MCF 10A (cell line): ENCODE measurements around the gene KNSTRN. TPM values are rescaled to one million over a fixed set of nuclear protein-coding genes. Genes with fewer than 3 reads are reported as not detected.

Experiments
- BruUV-seq: library from RNA; stranded (reverse); fragments of 400-500 nt; replicated peaks from 2 replicates; lab custom pipeline; 2021; lab: Mats Ljungman, UMichigan
- CTCF ChIA-PET: fragments of 300-600 bp; sonication (Branson Sonifier 250); formaldehyde crosslinking; extraction: SDS; loops from one replicate; lab custom pipeline; 2021; ENCODE audit warnings: antibody characterized with exemption, inconsistent platforms; lab: Yijun Ruan, JAX
- POLR2A ChIA-PET: fragments of 300-600, 350-650 bp; sonication (Branson Sonifier 250); formaldehyde crosslinking; extraction: SDS; loops from one replicate; lab custom pipeline; 2020; ENCODE audit warnings: antibody characterized with exemption, inconsistent platforms; lab: Yijun Ruan, JAX
- DNase-seq: peaks from one replicate; pipeline ENCODE4 v3.0.0-alpha.2; 2018; ENCODE audit not compliant: unreplicated experiment
- H3K27ac Mint-ChIP-seq: one replicate; pipeline ENCODE4 v1.8.0; 2022; ENCODE audit warnings: mild to moderate bottlenecking, low read depth, mixed read lengths; ENCODE audit not compliant: unreplicated experiment
- H3K27me3 Mint-ChIP-seq: one replicate; pipeline ENCODE4 v1.8.0; 2022; ENCODE audit warnings: mixed read lengths; ENCODE audit not compliant: insufficient read depth, unreplicated experiment
- H3K36me3 Mint-ChIP-seq: one replicate; pipeline ENCODE4 v1.8.0; 2022; ENCODE audit warnings: mild to moderate bottlenecking, moderate library complexity, mixed read lengths; ENCODE audit not compliant: insufficient read depth, unreplicated experiment
- H3K4me1 Mint-ChIP-seq: one replicate; pipeline ENCODE4 v1.8.0; 2022; ENCODE audit warnings: mixed read lengths; ENCODE audit not compliant: insufficient read depth, unreplicated experiment
- H3K4me3 Mint-ChIP-seq: one replicate; pipeline ENCODE4 v1.8.0; 2022; ENCODE audit warnings: mild to moderate bottlenecking, moderate library complexity, mixed read lengths; ENCODE audit not compliant: unreplicated experiment
- H3K9me3 Mint-ChIP-seq: one replicate; pipeline ENCODE4 v1.8.0; 2022; ENCODE audit warnings: mixed read lengths; ENCODE audit not compliant: unreplicated experiment
- CTCF ChIP-seq: fragments of 200-600 bp; IDR thresholded peaks from one replicate; pipeline ENCODE4 v1.8.0; 2022; ENCODE audit warnings: antibody characterized with exemption, mild to moderate bottlenecking; ENCODE audit not compliant: unreplicated experiment
- intact Hi-C: fragments of 100-400 bp; cut with micrococcal nuclease; formaldehyde crosslinking; loops from 2 replicates; pipeline ENCODE4 v1.14.1; 2022
- total RNA-seq: library from RNA; stranded (reverse); gene quantifications from 2 replicates; pipeline ENCODE4 v1.2.3, GENCODE V29; 2022

The KNSTRN gene
- total RNA-seq, 1 experiment from 2014 or later = 47.4 TPM

GRCh38 chr15:40334941-40335795 is 47.4 kb upstream of the KNSTRN start:
- ChIA-PET CTCF (interaction anchor here (0.5 to 12.1 kb wide), 11 partner anchors 7 to 371 kb away, joined by 3 to 179 read pairs (median 4); partner anchors contain the start of gene INAFM2), POLR2A (interaction anchor here (1.1 kb wide), 1 partner anchor 8 kb away, joined by 3 read pairs; no protein-coding TSS in a partner anchor)
- Mint-ChIP-seq H3K9me3 (no peaks in the 10 kb centered on the region), H3K4me3 (no peak overlapping the region), H3K27ac (no peak overlapping the region), H3K4me1 (peaks cover 38% of the 10 kb centered on the region), H3K27me3 (no peaks in the 10 kb centered on the region), H3K36me3 (peaks cover 27% of the 10 kb centered on the region)
- no peak for TF ChIP-seq CTCF
- BruUV-seq = no TSS peak
- intact Hi-C loops = no loop called here
- no peak for DNase-seq

- Mint-ChIP-seq H3K4me1 (peaks cover 35% of the 10 kb centered on the region), H3K27ac (no peak overlapping the region), H3K27me3 (no peaks in the 10 kb centered on the region), H3K36me3 (peaks cover 27% of the 10 kb centered on the region), H3K4me3 (no peak overlapping the region), H3K9me3 (no peaks in the 10 kb centered on the region)
- intact Hi-C loops = no loop called here
- BruUV-seq = no TSS peak
- ChIA-PET CTCF (interaction anchor here (0.5 to 12.1 kb wide), 13 partner anchors 8 to 119 kb away, joined by 3 to 179 read pairs (median 8); partner anchors contain the start of gene INAFM2), POLR2A (interaction anchor here (0.5 to 6.2 kb wide), 3 partner anchors 9 to 127 kb away, joined by 3 to 62 read pairs (median 5); partner anchors contain the start of gene INAFM2)
- DNase-seq = no peak
- no peak for TF ChIP-seq CTCF
These were observed 46.4 kb upstream of the KNSTRN start for GRCh38 chr15:40335938-40336743.

DNA sequence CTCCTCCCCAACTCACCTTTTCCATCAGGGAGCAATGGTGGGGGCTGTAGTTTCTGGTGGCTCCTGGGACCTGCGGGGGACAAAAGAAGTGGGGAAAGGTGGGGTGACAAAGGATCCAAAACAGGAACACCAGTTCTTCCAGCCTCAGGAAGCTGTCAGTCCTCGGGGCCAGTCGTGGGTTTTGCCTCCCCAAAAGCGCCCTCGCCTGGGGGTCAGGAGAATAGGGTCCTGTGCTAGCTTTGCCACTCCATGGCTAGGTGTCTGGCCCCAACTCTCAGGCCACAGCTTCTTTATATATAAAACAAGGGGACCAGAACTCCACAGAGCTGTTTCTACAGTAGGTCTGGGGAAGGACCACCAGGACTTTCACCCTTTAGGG is 45.8 kb upstream of the KNSTRN start:
- POLR2A ChIA-PET = interaction anchor here (0.5 to 6.2 kb wide), 3 partner anchors 10 to 126 kb away, joined by 3 to 62 read pairs (median 5); partner anchors contain the start of gene INAFM2
- intact Hi-C loops = no loop called here
- Mint-ChIP-seq H3K4me1 (peaks cover 38% of the 10 kb centered on the region), H3K27ac (no peak overlapping the region), H3K4me3 (no peak overlapping the region), H3K36me3 (peaks cover 22% of the 10 kb centered on the region), H3K9me3 (no peaks in the 10 kb centered on the region), H3K27me3 (no peaks in the 10 kb centered on the region)
- TF ChIP-seq CTCF = no peak
- DNase-seq = no peak
- CTCF ChIA-PET = interaction anchor here (0.8 to 12.1 kb wide), 12 partner anchors 8 to 119 kb away, joined by 3 to 179 read pairs (median 35); partner anchors contain the start of gene INAFM2
- BruUV-seq = no TSS peak
